HUES64 (cell line): Measurements from ENCODE around the gene DKK2.

Experiments used
- H3K27ac ChIP-seq: 2 replicates; pipeline ENCODE4 v1.7.0; 2013; ENCODE audit warnings: low read depth, low read length, inconsistent platforms
- H3K27me3 ChIP-seq: 2 replicates; pipeline ENCODE4 v1.6.1; 2013; ENCODE audit warnings: mild to moderate bottlenecking, low read length; ENCODE audit not compliant: insufficient read depth
- H3K36me3 ChIP-seq: 2 replicates; pipeline ENCODE4 v1.6.1; 2013; ENCODE audit warnings: mild to moderate bottlenecking, low read length; ENCODE audit not compliant: insufficient read depth
- H3K4me1 ChIP-seq: 2 replicates; pipeline ENCODE4 v1.6.1; 2013; ENCODE audit warnings: mild to moderate bottlenecking, low read length, moderate library complexity; ENCODE audit not compliant: insufficient read depth
- H3K4me3 ChIP-seq: 2 replicates; pipeline ENCODE4 v1.5.1; 2013; ENCODE audit warnings: mild to moderate bottlenecking, low read length, moderate library complexity
- H3K9ac ChIP-seq: 2 replicates; pipeline ENCODE4 v1.6.1; 2013; ENCODE audit warnings: mild to moderate bottlenecking, low read depth, low read length
- H3K9me3 ChIP-seq: 2 replicates; pipeline ENCODE4 v1.6.1; 2013; ENCODE audit warnings: low read depth, low read length; ENCODE audit not compliant: insufficient read depth
- WGBS: fragments of 150-250, 120-280 bp; methylation state at CpG from one replicate; pipeline ENCODE4 v1.1.7; 2013; ENCODE audit warnings: missing lambda C conversion rate; 5-methylcytosine and 5-hydroxymethylcytosine counted together

DKK2 gene

GRCh38 chr4:107009196-107009968 lies 26.7 kb downstream of the DKK2 start:
- Histone ChIP-seq H3K27me3 (no peaks in the 10 kb centered on the region), H3K9ac (no peak overlapping the region), H3K4me1 (no peaks in the 10 kb centered on the region), H3K4me3 (no peak overlapping the region), H3K27ac (no peak overlapping the region), H3K36me3 (no peaks in the 10 kb centered on the region), H3K9me3 (no peaks in the 10 kb centered on the region)
- 91% methylated on average over 3 of the region's 3 CpGs for WGBS

- Histone ChIP-seq H3K9ac (no peak overlapping the region), H3K9me3 (no peaks in the 10 kb centered on the region), H3K27ac (no peak overlapping the region), H3K4me1 (no peaks in the 10 kb centered on the region), H3K27me3 (no peaks in the 10 kb centered on the region), H3K4me3 (no peak overlapping the region), H3K36me3 (no peaks in the 10 kb centered on the region)
- 88% methylated on average over 1 of the region's 2 CpGs for WGBS
Measured at GRCh38 chr4:107008115-107008514, 28.0 kb downstream of the DKK2 start.

- no peak overlapping the region for H3K9ac ChIP-seq
- H3K27ac ChIP-seq = no peak overlapping the region
- no peaks in the 10 kb centered on the region for H3K9me3 ChIP-seq
- H3K4me1 ChIP-seq = no peaks in the 10 kb centered on the region
- no peak overlapping the region for H3K4me3 ChIP-seq
- no peaks in the 10 kb centered on the region for H3K36me3 ChIP-seq
- H3K27me3 ChIP-seq = no peaks in the 10 kb centered on the region
Measured at GRCh38 chr4:107006218-107006617, 29.9 kb downstream of the DKK2 start.

- 83% methylated on average over 2 of the region's 2 CpGs for WGBS
- Histone ChIP-seq H3K9ac (no peak overlapping the region), H3K27ac (no peak overlapping the region), H3K4me3 (no peak overlapping the region), H3K4me1 (no peaks in the 10 kb centered on the region), H3K27me3 (no peaks in the 10 kb centered on the region), H3K9me3 (no peaks in the 10 kb centered on the region), H3K36me3 (no peaks in the 10 kb centered on the region)
Measured at GRCh38 chr4:106996490-106996889, 39.6 kb downstream of the DKK2 start.

- Histone ChIP-seq H3K9me3 (no peaks in the 10 kb centered on the region), H3K27ac (no peak overlapping the region), H3K4me3 (no peak overlapping the region), H3K36me3 (no peaks in the 10 kb centered on the region), H3K9ac (no peak overlapping the region), H3K4me1 (no peaks in the 10 kb centered on the region), H3K27me3 (no peaks in the 10 kb centered on the region)
- WGBS = 96% methylated on average over 4 of the region's 4 CpGs
Measured at GRCh38 chr4:106993827-106994226, 42.3 kb downstream of the DKK2 start.

- no peaks in the 10 kb centered on the region for H3K27me3 ChIP-seq
- no peaks in the 10 kb centered on the region for H3K9me3 ChIP-seq
- no peak overlapping the region for H3K9ac ChIP-seq
- H3K27ac ChIP-seq = no peak overlapping the region
- H3K4me3 ChIP-seq = no peak overlapping the region
- H3K4me1 ChIP-seq = peaks cover 21% of the 10 kb centered on the region
- 72% methylated on average over 2 of the region's 2 CpGs for WGBS
- H3K36me3 ChIP-seq = no peaks in the 10 kb centered on the region
Measured at GRCh38 chr4:106987311-106987710, 48.8 kb downstream of the DKK2 start.

- H3K36me3 ChIP-seq = no peaks in the 10 kb centered on the region
- WGBS = 85% methylated on average over 1 of the region's 1 CpG
- H3K9me3 ChIP-seq = no peaks in the 10 kb centered on the region
- H3K4me1 ChIP-seq = peaks cover 29% of the 10 kb centered on the region
- no peak overlapping the region for H3K27ac ChIP-seq
- H3K4me3 ChIP-seq = no peak overlapping the region
- H3K27me3 ChIP-seq = no peaks in the 10 kb centered on the region
- no peak overlapping the region for H3K9ac ChIP-seq
Measured at GRCh38 chr4:106986486-106986885, 49.6 kb downstream of the DKK2 start.

- no peaks in the 10 kb centered on the region for H3K36me3 ChIP-seq
- H3K27me3 ChIP-seq = no peaks in the 10 kb centered on the region
- WGBS = 97% methylated on average over 3 of the region's 3 CpGs
- H3K4me3 ChIP-seq = no peak overlapping the region
- H3K9me3 ChIP-seq = no peaks in the 10 kb centered on the region
- no peak overlapping the region for H3K27ac ChIP-seq
- H3K4me1 ChIP-seq = peaks cover 35% of the 10 kb centered on the region
- no peak overlapping the region for H3K9ac ChIP-seq
Measured at GRCh38 chr4:106985830-106986229, 50.3 kb downstream of the DKK2 start.

- Histone ChIP-seq H3K4me3 (no peak overlapping the region), H3K27ac (no peak overlapping the region; the same call in 1 of the 2 replicates)
Measured at GRCh38 chr4:106982711-106983211, 53.4 kb downstream of the DKK2 start.

GRCh38 chr4:106981431-106981830 lies 54.7 kb downstream of the DKK2 start:
- Histone ChIP-seq H3K36me3 (no peaks in the 10 kb centered on the region), H3K27me3 (no peaks in the 10 kb centered on the region), H3K4me1 (peaks cover 37% of the 10 kb centered on the region), H3K4me3 (peak overlapping the region; percentile 13; the same call in 1 of the 2 replicates), H3K9ac (no peak overlapping the region), H3K27ac (peak overlapping the region; percentile 80; the same call in 1 of the 2 replicates), H3K9me3 (no peaks in the 10 kb centered on the region)

More at GRCh38 chr4:106982711-106983211, 53.4 kb downstream of the DKK2 start:
- H3K27me3 ChIP-seq = no peaks in the 10 kb centered on the region
- H3K9ac ChIP-seq = no peak overlapping the region
- no peaks in the 10 kb centered on the region for H3K36me3 ChIP-seq
- H3K4me1 ChIP-seq = peaks cover 46% of the 10 kb centered on the region
- no peaks in the 10 kb centered on the region for H3K9me3 ChIP-seq
- 96% methylated on average over 1 of the region's 1 CpG for WGBS

- Histone ChIP-seq H3K9me3 (no peaks in the 10 kb centered on the region), H3K36me3 (no peaks in the 10 kb centered on the region), H3K27ac (no peak overlapping the region), H3K4me3 (no peak overlapping the region), H3K27me3 (no peaks in the 10 kb centered on the region), H3K4me1 (peaks cover 30% of the 10 kb centered on the region), H3K9ac (no peak overlapping the region)
- 94% methylated on average over 4 of the region's 4 CpGs for WGBS
Measured at GRCh38 chr4:106979476-106979875, 56.6 kb downstream of the DKK2 start.
